CD4-positive, alpha-beta T cell (primary cell): Measurements from ENCODE around the gene CC2D2B. TPM values are rescaled to one million over a fixed set of nuclear protein-coding genes. Genes with fewer than 3 reads are reported as not detected.

ENCODE experiments used
- ATAC-seq: fragments of 200-7000 bp; cut with Tn5 transposase; one replicate; pipeline ENCODE4 v1.10.0; 2022; ENCODE audit warnings: mild to moderate bottlenecking; ENCODE audit not compliant: poor library complexity
- CTCF ChIA-PET: fragments of 350-600 bp; sonication (Branson Sonifier 250); formaldehyde crosslinking; loops from one replicate; lab custom pipeline; 2021; ENCODE audit warnings: antibody characterized with exemption, inconsistent platforms; lab: Charles Lee
- POLR2A ChIA-PET: fragments of 350-600 bp; sonication (Branson Sonifier 250); formaldehyde crosslinking; loops from one replicate; lab custom pipeline; 2021; ENCODE audit warnings: antibody characterized with exemption, inconsistent platforms; lab: Charles Lee
- DNase-seq, 14 experiments: peaks; one replicate each; pipeline ENCODE4 v3.0.0-alpha.2; 2013 to 2020; ENCODE audit warnings: mixed read lengths in 2 of 14
- H3K27ac ChIP-seq, 2 donors: one replicate each; pipeline versions ENCODE4 v1.5.1 to v1.7.0; 2013; ENCODE audit warnings: low read length in 2 of 2, low read depth in 1 of 2, mild to moderate bottlenecking in 1 of 2
- H3K27me3 ChIP-seq, 2 experiments: 1 replicate in 1 of 2; 2 replicates in 1 of 2; pipeline versions ENCODE4 v1.6.1 to v1.7.0; 2013; ENCODE audit warnings: low read length in 2 of 2, control low read depth in 1 of 2, mild to moderate bottlenecking in 1 of 2, moderate library complexity in 1 of 2; ENCODE audit not compliant: insufficient read depth in 2 of 2, control insufficient read depth in 1 of 2
- H3K36me3 ChIP-seq: one replicate; pipeline ENCODE4 v1.6.1; 2013; ENCODE audit warnings: low read length, control low read depth; ENCODE audit not compliant: insufficient read depth
- H3K4me1 ChIP-seq: one replicate; pipeline ENCODE4 v1.6.1; 2013; ENCODE audit warnings: low read length, control low read depth; ENCODE audit not compliant: insufficient read depth
- H3K4me3 ChIP-seq: one replicate; pipeline ENCODE4 v1.5.1; 2013; ENCODE audit warnings: mild to moderate bottlenecking, low read length, moderate library complexity
- H3K9me3 ChIP-seq, 2 experiments: 1 replicate in 1 of 2; 2 replicates in 1 of 2; pipeline versions ENCODE4 v1.6.1 to v1.7.0; 2013; ENCODE audit warnings: low read length in 2 of 2, mild to moderate bottlenecking in 2 of 2, control low read depth in 1 of 2, moderate library complexity in 1 of 2; ENCODE audit not compliant: control insufficient read depth in 1 of 2, insufficient read depth in 1 of 2
- H3K27ac Mint-ChIP-seq: one replicate; pipeline ENCODE4 v1.8.0; 2020; ENCODE audit warnings: mixed read lengths
- H3K27me3 Mint-ChIP-seq: one replicate; pipeline ENCODE4 v1.8.0; 2021; ENCODE audit warnings: mixed read lengths
- H3K36me3 Mint-ChIP-seq: one replicate; pipeline ENCODE4 v1.8.0; 2021; ENCODE audit warnings: low read depth, mixed read lengths
- H3K4me1 Mint-ChIP-seq: one replicate; pipeline ENCODE4 v1.8.0; 2021; ENCODE audit warnings: low read depth, mixed read lengths
- H3K4me3 Mint-ChIP-seq: one replicate; pipeline ENCODE4 v1.8.0; 2020; ENCODE audit warnings: mild to moderate bottlenecking, mixed read lengths
- H3K9me3 Mint-ChIP-seq: one replicate; pipeline ENCODE4 v1.8.0; 2020; ENCODE audit warnings: mixed read lengths
- CTCF ChIP-seq: fragments of 200-600 bp; IDR thresholded peaks from one replicate; pipeline ENCODE4 v1.8.0; 2022; ENCODE audit warnings: antibody characterized with exemption, mild to moderate bottlenecking
- intact Hi-C, 2 experiments: fragments of 100-400 bp; cut with DNase I in 1 of 2; cut with micrococcal nuclease in 1 of 2; formaldehyde crosslinking; loops; one replicate each; pipeline versions ENCODE4 v1.15.1 to v1.9.0; 2023 to 2025; cut with DNase I, micrococcal nuclease
- total RNA-seq, 174 experiments: library from RNA in 2 of 174; stranded (reverse) in 2 of 174; gene quantifications; one replicate each; pipeline ENCODE4 v1.2.3 and lab custom pipeline; 2021 to 2026

CC2D2B gene
- total RNA-seq, 2 experiments from 2014 or later = not detected

- POLR2A ChIA-PET = no interaction called here
- Histone ChIP-seq H3K36me3 (no peaks in the 10 kb centered on the region), H3K4me3 (no peak overlapping the region), H3K27ac (no peak overlapping the region), H3K27me3 (no peaks in the 10 kb centered on the region), H3K4me1 (no peaks in the 10 kb centered on the region), H3K9me3 (no peaks in the 10 kb centered on the region)
- Mint-ChIP-seq H3K4me3 (no peak overlapping the region), H3K9me3 (no peaks in the 10 kb centered on the region), H3K4me1 (no peaks in the 10 kb centered on the region), H3K27ac (no peak overlapping the region), H3K27me3 (no peaks in the 10 kb centered on the region), H3K36me3 (no peaks in the 10 kb centered on the region)
- CTCF ChIA-PET = no interaction called here
- DNase-seq (no peak), ATAC-seq (no peak)
- intact Hi-C loops = no loop called here
- no peak for TF ChIP-seq CTCF
These were observed 115.4 kb downstream of the CC2D2B start for GRCh38 chr10:96023168-96023567.

- no peaks in the 10 kb centered on the region for H3K4me1 ChIP-seq
- no peak overlapping the region for H3K4me3 Mint-ChIP-seq
- no peak overlapping the region for H3K4me3 ChIP-seq
- no peaks in the 10 kb centered on the region for H3K9me3 ChIP-seq
- no peak for ATAC-seq
- ChIA-PET CTCF (interaction anchor here (1.0 kb wide), 1 partner anchor 8 kb away, joined by 5 read pairs; no protein-coding TSS in a partner anchor), POLR2A (no interaction called here)
- DNase-seq = peak in 2 of 14 experiments; percentile 5 to 13
- intact Hi-C loops = no loop called here
- H3K27me3 ChIP-seq = no peaks in the 10 kb centered on the region
- H3K27ac ChIP-seq = no peak overlapping the region
- no peaks in the 10 kb centered on the region for H3K9me3 Mint-ChIP-seq
- H3K36me3 Mint-ChIP-seq = no peaks in the 10 kb centered on the region
- no peak overlapping the region for H3K27ac Mint-ChIP-seq
- TF ChIP-seq CTCF = no peak
- no peaks in the 10 kb centered on the region for H3K36me3 ChIP-seq
- H3K4me1 Mint-ChIP-seq = no peaks in the 10 kb centered on the region
- no peaks in the 10 kb centered on the region for H3K27me3 Mint-ChIP-seq
These were observed 117.8 kb downstream of the CC2D2B start for GRCh38 chr10:96025566-96025965.

- TF ChIP-seq CTCF = no peak
- H3K9me3 ChIP-seq = no peaks in the 10 kb centered on the region
- H3K4me1 ChIP-seq = no peaks in the 10 kb centered on the region
- H3K27ac ChIP-seq = no peak overlapping the region
- Mint-ChIP-seq H3K36me3 (no peaks in the 10 kb centered on the region), H3K4me1 (no peaks in the 10 kb centered on the region), H3K4me3 (no peak overlapping the region), H3K27ac (no peak overlapping the region), H3K27me3 (peaks cover 20% of the 10 kb centered on the region), H3K9me3 (no peaks in the 10 kb centered on the region)
- ATAC-seq (no peak), DNase-seq (no peak)
- H3K4me3 ChIP-seq = no peak overlapping the region
- CTCF ChIA-PET = no interaction called here
- H3K36me3 ChIP-seq = no peaks in the 10 kb centered on the region
- H3K27me3 ChIP-seq = peaks cover 4 to 5% of the 10 kb centered on the region in 2 experiments
- intact Hi-C loops = no loop called here
- POLR2A ChIA-PET = no interaction called here
These were observed 126.8 kb downstream of the CC2D2B start for GRCh38 chr10:96034625-96035024.
